Activated CD8-positive, alpha-beta memory T cell treated with anti-CD3 and anti-CD28 coated beads for 48 hours (primary cell): ENCODE results near the gene HS3ST5.
"Not testable (repeated sequence)": the region's sequence is repeated elsewhere in the genome, so short reads cannot be mapped to it uniquely, and the experiment has no call there.

ENCODE experiments used
- DNase-seq, 3 experiments: peaks; one replicate each; pipeline ENCODE4 v3.0.0-alpha.2; 2020; ENCODE audit warnings: low read depth in 2 of 3, low spot score in 2 of 3

The HS3ST5 gene

DNA sequence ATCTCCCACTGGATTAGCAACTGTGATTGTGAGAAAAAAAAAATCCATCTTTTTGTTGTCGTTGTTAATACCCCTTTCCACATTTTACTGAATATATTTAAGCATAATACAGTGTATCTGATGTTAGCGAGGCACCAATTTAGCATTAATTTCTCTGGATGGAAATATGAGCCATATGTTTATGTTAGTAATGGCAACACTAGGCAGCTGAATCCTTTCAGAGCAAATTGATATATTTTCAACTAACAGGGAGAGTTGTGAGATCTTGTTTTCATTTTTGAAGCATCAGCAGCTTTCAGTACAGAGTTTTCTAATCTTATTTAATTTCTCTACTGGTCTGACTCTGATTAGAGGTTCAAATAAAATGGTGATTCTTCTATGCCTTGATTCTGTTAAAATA lies 287.1 kb downstream of the HS3ST5 start:
- no peak for DNase-seq

DNA sequence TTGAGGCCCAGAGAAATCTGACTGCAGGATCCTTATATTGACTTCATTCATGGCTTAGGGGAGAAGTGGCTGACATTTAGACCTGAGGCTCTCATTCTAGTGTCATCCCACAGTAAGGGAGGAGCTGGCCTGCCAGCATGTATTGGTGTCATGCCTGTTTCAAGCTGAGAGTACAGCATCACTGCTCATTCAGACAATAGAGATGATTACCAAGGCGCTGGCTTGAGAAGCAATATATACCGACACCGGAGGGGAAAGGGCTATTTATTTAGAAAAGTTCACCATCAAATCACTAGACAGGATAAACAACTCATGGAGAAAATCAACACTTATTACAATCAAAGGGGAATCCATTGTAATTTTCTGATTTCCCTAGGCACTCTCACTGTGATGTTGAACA lies 287.5 kb downstream of the HS3ST5 start:
- no peak for DNase-seq

DNA sequence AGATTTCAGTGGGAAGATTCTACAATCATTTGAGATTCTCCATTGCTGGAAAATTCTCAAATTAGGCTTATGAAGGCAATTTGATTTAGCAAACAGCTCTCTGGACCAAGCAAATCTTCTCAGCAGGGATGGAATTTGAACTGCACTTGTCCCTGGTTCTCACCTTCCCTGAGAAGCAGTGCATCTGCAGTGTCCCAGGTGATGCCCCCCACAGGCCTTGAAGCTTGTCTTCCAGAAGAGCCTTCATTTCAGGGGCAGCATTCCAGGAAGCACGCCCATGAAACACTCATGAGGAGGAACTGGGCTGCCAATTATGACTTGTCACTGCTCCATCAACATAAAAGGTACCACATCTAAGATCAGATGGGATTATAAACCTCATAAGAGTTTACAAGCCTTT lies 289.0 kb downstream of the HS3ST5 start:
- DNase-seq, result no peak

DNA sequence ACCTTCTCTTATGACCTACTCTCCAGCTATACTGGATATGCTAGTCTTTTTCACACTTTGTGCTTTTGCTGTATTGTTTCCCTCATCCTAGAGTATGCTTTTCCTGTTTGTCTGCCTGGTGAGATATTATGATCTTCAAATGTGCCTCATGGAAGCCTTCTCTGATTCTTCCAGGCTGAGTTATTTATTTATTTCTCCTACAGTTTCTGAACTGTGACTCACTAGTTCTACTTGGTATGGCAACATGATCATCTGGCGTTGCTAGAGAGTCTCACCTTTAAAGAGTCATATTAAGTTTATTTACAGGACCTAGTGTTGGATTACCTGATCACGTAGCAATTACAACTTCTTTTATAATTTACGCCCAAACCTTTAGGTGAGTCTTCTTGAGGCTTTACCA lies 290.7 kb downstream of the HS3ST5 start:
- no peak for DNase-seq

DNA sequence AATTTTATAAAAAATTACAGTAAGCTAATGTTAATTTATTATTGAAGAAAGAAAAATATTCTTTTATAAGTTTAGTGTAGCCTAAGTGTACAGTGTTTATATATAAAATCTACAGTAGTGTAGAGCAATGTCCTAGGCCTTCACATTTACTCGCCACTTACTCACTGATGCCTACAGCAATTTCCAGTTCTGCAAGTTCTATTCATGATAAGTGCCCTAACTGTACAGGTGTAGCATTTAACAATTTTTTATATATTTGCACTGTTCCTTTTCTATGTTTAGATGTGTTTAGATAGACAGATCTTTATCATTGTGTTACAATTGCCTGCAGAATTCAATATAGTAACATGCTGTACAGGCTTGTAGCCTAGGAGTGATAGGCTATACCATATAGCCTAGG lies 291.8 kb downstream of the HS3ST5 start:
- DNase-seq, result no peak

DNA sequence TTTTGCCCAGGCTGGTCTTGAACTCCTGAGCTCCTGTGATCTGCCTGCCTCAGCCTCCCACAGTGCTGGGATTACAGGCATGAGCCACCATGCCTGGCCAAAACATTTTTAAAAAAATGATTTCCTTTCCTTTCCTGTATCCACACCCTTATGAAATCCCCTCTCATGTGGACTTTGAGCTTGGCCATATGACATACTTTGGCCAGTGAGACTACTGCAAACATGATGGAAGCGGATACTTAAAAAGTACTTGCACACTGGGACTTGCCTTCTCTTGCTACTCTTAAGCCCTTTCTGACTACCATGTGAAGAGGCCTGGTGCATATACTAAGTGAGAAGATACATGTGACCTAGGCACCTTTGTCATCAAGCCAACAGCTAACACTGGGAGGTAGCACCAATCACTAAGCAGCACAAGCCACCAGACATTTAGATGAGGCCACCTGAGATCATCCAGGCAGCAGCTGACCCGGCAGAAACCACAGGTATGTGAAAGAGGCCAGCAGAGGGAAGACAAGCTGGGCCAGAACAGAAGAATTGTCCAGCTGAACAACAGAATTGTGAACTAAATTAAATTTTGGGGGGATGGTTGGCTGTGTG lies 293.4 kb downstream of the HS3ST5 start:
- DNase-seq, result no peak

DNA sequence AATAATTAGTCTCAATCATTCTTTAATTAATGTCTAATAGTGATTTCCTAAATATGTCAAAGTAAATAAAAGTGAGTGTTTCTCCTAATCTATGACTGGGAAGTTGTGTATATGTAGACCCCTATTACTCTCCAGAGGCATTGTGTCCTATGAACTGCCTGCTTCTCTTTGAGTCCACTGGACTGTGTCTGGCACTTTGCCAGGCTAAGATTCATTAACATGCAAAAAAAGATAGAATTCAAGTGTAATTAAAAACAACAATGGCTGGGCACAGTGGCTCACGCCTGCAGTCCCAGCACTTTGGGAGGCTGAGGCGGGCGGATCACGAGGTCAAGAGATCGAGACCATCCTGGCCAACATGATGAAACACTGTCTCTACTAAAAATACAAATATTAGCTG lies 298.3 kb downstream of the HS3ST5 start:
- not testable (repeated sequence) for DNase-seq

DNA sequence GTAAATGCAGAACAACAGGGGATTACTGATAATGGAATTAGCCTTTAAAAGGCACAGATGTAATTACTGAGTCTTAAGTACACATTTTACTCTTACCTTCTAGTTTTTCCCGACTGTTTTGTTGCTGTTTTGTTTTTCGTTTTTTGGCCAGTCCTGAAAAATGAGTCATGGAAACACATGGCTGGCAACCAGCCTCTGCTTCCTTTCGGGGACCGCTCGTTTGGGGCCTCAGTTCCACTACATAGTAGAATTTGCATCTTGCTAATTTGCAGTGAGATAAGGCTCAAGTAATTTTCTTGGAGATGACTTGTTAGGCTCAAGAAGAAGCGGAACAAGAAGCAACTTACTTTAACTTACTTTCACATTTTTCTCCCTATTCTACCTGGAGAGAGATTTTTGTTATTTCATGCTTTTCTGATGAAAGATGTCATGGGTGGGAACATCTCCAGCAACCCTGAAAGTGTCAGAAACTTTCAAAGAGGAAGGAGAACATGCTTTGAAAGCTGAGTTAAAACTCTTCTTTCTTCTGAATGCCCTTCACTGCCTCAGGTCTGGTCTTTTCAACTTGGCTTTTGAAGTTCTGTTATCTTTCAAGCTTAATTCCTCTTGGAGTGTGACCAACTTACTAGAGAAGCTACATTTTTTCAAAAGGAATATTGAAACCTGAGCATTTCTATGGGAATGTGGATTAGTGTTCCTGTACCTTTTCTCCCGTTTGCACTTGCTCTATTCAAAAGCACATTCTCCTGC lies 300.4 kb downstream of the HS3ST5 start:
- no peak for DNase-seq

DNA sequence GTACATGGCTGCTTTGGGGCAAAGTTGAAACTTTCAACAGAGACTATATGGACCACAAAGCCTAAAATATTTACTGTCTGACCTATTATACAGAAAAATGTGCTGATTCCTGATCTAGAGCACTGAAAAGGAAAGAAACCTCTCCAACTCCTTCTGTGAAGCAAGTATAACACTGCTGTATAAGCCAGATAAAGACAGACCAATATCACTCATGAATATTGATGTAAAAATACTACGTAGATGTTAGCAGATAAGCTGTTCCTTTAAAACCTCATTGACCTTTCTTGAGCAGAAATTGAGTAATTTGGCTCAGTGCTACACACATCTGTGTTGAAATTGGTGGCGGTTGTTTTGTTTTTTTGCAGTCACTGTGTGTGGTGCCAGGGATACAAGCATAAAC lies 302.0 kb downstream of the HS3ST5 start:
- DNase-seq, result no peak

DNA sequence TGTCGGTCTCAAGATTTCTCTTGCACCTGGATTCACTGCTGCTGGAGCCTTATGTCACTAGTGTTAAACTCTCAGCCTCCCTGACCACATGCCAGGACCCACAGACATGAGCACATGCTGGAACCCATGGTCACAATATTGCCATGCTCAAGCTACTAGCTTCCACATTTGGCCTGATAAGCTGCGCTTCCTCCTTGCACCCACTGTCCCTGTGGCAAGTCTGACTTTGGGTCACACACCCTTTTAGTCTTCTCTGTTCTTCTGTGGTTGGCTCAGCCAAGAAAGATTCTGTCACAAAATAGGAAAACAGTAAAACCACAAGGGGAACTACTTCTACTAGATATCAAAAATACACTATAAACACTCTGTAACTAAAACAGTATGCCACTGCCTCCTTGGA lies 303.0 kb downstream of the HS3ST5 start:
- no peak for DNase-seq

DNA sequence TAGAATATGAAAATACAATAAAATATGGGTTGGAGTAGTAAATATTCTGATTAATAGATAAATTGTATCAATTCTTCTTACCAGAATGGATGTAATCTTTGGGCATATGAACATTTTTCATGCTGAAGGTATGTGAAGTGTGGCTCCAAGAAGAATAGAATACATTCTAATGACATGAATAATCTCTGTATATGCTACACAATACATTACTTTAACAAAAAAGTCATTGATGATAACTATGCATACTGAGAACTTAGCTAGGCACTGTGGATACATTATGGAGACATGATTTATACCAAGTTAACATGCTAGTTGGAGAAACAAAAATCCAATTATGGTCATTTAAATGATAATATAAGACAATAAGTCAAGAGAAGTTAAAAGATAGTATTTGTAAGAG lies 309.2 kb downstream of the HS3ST5 start:
- DNase-seq, result no peak

DNA sequence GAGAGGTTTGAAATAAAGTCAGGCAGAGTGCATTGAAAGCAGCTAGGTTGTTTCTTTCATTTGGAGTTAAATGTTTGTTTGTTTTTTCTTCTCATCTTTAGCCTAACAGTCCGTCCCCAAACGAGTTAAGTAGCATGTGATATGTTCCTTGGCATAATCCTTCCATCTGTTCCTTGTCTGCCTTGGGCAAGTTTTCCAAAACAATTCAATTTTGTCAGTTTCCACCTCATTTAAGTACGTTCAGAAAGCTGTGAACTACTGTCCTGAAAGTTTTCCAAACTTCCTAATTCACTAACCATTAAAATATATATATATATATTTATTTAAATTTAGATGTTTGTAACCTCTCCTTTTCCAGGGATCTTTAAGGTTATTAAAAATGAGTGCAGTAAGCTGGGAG lies 310.1 kb downstream of the HS3ST5 start:
- no peak for DNase-seq

DNA sequence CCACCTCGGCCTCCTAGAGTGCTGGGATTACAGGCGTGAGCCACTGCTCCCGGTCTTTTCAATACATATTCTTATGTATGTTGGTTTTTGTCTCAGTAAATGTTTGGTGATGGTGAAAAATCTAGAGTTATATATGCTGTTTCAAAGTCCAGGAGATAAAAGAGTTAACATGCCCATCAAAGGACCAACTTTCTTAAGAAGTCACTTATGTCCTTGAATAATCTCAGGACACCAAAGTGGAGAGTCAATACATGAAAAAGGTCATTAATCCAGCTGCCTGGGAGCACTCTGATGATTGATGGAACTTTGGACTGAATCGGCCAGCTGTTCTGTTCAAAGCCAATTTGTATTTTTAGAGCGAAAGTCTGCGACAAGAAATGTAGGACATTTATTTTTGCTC lies 312.1 kb downstream of the HS3ST5 start:
- DNase-seq, result no peak

DNA sequence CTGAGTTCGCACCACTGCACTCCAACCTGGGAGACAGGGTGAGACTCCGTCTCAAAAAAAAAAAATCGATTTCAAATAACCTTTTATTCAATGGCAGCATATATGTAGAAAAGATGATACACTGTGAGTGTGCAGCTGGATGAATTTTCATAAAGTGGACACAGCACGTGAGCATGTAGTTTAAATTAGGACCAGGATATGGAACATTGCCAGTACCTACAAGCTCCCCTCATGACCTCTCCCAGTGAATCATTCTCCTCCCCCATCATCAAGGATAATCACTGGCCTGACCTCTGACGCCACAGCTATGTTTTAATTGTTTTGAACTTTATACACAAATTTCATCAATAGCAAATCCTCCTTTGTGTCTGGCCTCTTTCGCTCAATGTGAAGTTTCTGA lies 318.1 kb downstream of the HS3ST5 start:
- no peak for DNase-seq

DNA sequence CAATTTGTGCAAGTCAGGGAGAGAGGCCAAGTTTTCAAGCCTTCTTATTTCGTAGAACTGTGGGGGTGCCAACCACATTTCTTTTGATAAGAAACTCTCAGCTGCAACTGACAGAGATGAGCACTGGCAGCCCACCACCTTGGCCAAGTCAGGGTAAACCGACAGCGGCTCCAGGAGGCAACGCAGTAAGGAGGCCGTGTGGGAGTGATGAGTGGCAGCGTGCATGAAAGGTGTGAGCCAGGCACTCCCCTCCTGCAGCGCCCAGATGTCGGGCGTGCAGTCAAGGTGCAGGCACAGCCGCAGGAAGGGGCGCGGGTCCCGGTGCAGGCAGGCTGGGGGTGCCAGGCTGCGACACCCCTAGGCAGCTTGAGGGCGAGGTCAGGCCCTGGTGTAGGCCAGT lies 322.6 kb downstream of the HS3ST5 start:
- DNase-seq, result no peak

DNA sequence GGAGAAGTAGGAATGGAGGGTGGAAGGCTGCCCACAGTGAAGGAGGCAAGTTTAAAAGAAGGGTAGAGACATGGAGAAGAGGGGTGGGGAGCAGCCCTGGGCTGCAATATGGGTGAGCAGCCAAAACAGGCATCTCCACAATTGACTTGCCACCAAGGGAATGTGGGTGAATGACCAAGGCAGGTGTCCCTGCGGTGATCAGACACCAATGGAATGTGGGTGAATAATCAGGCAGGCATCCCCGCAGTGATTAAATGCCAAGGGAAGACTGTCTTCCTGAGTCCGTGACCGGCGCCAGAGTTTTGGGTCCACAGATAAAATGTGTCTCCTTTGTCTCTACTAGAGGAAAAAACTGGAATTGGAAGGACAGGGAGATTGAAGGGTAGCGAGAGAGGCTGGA lies 325.7 kb downstream of the HS3ST5 start:
- not testable (repeated sequence) for DNase-seq

DNA sequence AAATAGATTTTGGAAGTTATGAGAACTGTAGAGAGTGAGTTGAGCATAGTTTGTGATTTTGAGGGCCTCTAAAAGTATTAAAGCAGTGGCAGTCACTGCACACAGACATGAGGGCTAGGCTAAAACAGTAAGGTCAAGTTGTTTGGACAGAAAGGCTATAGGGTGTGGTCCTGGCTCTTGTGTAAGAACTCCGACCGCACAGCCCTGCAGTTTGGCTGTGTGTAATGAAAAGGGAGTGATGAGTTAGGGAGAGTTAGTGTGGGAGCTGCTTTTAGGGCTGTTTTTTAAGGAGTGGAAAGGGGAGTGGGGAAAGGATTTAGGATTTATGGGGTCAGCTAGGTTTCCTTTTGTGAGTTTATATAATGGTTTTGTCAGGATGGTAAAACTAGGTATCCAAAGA lies 328.7 kb downstream of the HS3ST5 start:
- DNase-seq, result not testable (repeated sequence)

DNA sequence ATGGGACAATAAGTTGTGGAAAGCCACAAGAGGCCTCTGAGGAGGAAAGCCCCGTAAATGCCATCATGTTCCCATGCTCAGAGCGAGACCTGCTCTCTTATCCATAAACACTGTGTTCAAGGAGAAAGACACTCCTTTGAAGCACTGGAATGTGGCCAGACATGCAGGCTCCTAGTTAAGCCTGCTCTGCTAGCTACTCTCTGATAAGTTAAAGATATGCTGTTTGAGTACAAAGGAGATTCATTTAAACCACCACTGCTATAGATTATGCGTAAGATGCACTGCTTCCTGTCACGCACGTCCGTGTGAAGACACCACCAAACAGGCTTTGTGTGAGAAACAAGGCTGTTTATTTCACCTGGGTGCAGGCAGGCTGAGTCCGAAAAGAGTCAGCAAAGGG lies 331.3 kb downstream of the HS3ST5 start:
- not testable (repeated sequence) for DNase-seq

DNA sequence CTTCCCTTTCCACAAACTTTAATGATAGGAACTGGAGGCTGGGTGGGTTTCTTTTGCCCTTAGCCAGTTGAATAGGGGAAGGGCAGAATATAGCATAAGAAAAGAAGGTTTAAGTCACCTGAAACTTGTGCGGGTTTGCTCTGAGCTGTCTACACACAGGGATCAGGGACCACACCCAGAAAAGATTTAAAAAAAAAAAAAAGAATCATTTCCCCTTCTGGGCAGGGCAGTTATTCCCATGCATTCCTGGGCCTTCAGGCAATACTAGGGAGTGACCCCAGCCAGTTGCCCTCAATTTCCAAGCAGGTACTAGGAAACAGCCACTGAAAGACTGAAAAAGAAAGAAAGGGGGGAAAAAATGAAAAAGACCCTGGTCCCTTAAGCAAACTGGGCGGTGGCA lies 332.3 kb downstream of the HS3ST5 start:
- DNase-seq, result no peak

DNA sequence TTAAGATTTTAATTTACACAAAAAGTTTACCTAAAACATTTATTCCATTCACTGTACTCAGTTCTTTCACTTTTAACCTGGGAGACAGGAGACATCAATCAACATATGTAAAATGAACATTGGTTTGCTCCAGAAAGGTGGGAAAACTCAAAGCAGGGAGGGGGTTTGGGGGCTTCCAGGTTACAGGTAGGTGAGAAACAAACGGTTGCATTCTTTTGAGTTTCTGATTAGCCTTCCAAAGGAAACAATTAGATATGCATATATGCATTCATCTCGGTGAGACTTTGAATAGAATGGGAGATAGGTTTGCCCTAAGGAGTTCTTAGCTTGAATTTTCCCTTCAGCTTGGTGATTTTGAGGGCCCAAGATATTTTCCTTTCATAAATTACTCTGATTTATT lies 333.6 kb downstream of the HS3ST5 start:
- no peak for DNase-seq

DNA sequence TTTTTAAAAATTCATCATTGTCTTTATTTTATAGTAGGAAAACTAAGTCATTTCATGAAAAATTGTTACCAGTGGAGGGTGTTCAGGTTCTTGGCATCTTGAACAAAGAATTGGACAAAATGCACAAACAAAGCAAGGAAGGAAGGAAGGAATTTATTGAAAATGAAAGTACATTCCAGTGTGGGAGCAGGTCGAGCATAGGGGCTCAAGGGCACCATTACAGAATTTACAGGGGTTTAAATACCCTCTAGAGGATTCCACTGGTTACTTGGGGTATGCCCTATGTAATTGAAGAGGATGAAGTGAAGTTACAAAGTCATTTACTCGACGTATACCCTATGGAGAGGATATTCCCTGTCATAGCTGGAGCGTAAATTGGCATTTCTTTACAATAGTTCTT lies 334.5 kb downstream of the HS3ST5 start:
- DNase-seq, result no peak

DNA sequence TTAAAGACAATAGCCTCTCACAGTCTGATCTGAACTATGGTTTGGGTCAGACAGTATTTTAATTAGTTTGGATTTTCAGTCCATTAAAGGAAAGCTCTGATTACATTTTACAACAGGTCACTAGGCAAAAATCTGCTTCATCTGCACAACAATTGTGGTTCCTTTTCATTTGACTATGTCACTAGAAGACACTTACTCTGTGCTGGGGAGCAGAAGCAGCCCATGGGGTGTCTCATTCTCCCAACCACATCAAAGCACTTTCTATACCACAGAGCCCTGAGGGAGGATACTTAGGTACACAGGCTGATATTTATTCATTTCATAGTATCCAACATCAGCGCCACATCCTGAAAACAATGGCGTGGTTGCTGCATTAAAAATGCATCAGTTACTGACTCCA lies 335.3 kb downstream of the HS3ST5 start:
- no peak for DNase-seq
